Measurements from ENCODE around the gene PIGC. TPM values are rescaled to one million over a fixed set of nuclear protein-coding genes. Genes with fewer than 3 reads are reported as not detected.

PIGC gene
- total and polyA plus RNA-seq, 5 donors from 2014 or later: 22.6 to 132 (median 124) TPM

DNA sequence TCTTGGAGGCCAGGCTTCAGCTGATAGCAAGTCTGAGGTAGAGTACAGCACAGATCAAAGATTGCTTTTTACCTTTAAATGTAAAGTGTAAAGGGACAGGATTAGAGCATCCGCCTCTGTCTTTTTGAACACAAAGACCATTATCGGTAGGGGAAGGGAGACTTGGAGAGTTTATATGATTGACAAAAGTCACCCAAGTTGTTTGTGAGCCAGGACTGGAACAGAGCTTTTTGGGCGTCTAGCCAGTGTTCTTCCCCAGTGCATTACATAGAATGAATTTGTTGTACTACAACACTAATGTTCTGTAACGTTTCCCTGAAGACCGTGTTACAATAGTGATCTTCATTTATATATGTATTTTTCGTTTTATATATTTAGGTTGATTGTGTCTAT lies 9.3 kb upstream of the PIGC start:
- Mint-ChIP-seq H3K36me3 (no peaks in the 10 kb centered on the region), H3K4me1 (peaks cover 11 to 26% (median 18%) of the 10 kb centered on the region in 4 donors), H3K27me3 (no peaks in the 10 kb centered on the region), H3K27ac (no peak overlapping the region), H3K4me3 (no peak overlapping the region), H3K9me3 (no peaks in the 10 kb centered on the region)
- Histone ChIP-seq H3K27me3 (ENCODE audit: control insufficient read depth, insufficient read depth, low read length) (no peaks in the 10 kb centered on the region), H3K4me3 (ENCODE audit: low read depth, low read length) (no peak overlapping the region), H3K36me3 (ENCODE audit: control insufficient read depth, insufficient read depth, low read length) (no peaks in the 10 kb centered on the region), H3K4me1 (ENCODE audit: control insufficient read depth, insufficient read depth, low read length, poor library complexity, severe bottlenecking) (peaks cover 15% of the 10 kb centered on the region), H3K9me3 (ENCODE audit: control insufficient read depth in 2 of 2, low read length in 2 of 2) (no peaks in the 10 kb centered on the region), H3K27ac (ENCODE audit: insufficient read depth, low read length, poor library complexity, severe bottlenecking) (no peak overlapping the region)
- ATAC-seq (ENCODE audit: low read depth in 2 of 2) (no peak), DNase-seq (no peak)

DNA sequence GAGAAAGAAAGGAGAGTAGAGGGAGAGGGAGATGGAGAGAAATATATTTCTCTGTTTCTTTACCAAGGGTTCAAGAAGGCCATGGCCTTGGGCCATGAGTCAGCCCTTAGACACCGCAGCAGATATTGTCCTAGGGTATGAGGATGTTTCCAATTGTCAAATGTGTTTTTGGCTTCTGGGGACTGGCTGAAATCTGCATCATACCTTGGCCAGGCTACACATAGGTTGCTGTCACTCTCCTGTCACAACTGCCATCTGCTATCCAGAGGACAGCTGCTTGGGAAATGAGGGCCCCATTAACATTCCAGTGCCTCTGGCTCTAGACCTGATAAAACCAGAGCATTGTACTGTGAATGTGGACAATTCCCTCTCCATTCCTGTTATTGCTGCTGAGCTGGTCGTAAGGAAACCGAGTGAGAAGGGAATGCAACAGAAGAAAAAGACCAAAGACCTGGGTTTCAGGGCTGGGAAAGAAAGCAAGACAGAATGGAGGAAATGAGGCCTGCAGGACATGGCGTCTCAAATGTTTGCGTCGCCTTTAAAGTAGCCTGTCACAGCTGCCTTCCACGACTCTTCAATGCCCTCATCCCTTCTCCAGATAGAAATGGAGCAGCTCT lies 8.8 kb upstream of the PIGC start:
- H3K4me3 ChIP-seq (ENCODE audit: low read depth, low read length): no peak overlapping the region
- ATAC-seq (ENCODE audit: low read depth in 2 of 2) (no peak), DNase-seq (no peak)
- no peak overlapping the region for H3K27ac ChIP-seq (ENCODE audit: insufficient read depth, low read length, poor library complexity, severe bottlenecking)
- Mint-ChIP-seq H3K27ac (peak overlapping the region in 1 of 3 donors; percentile 58), H3K9me3 (no peaks in the 10 kb centered on the region), H3K4me3 (no peak overlapping the region), H3K36me3 (no peaks in the 10 kb centered on the region), H3K4me1 (peaks cover 11 to 26% (median 18%) of the 10 kb centered on the region in 4 donors), H3K27me3 (no peaks in the 10 kb centered on the region)
- H3K27me3 ChIP-seq (ENCODE audit: control insufficient read depth, insufficient read depth, low read length): no peaks in the 10 kb centered on the region
- H3K4me1 ChIP-seq (ENCODE audit: control insufficient read depth, insufficient read depth, low read length, poor library complexity, severe bottlenecking): peaks cover 15% of the 10 kb centered on the region
- H3K9me3 ChIP-seq (ENCODE audit: control insufficient read depth in 2 of 2, low read length in 2 of 2): no peaks in the 10 kb centered on the region
- H3K36me3 ChIP-seq (ENCODE audit: control insufficient read depth, insufficient read depth, low read length): no peaks in the 10 kb centered on the region

DNA sequence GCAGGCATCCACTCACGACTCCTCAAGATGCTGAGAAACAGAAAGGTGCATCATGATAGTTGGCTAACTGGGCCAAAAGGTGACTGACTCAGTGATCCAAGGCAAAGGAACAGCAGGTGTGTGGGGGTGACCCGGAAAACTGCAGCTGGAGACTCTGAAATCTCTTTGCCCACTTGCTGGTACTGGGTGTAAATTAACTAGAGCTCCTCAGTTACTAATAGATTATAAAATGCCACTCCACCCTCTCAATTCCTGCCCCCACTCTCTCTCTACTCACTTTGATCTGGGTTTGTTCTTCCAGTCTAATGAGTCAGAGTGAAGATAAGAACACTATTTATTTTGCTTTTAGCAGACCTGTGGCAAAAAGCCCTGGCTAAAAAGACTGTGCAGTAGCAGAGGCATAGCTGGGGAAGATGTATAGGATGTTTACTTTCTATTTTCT lies 7.2 kb upstream of the PIGC start:
- peak overlapping the region in 2 of 3 donors; percentile 21 to 61 for H3K27ac Mint-ChIP-seq
- Histone ChIP-seq H3K9me3 (ENCODE audit: control insufficient read depth in 2 of 2, low read length in 2 of 2) (no peaks in the 10 kb centered on the region), H3K27ac (ENCODE audit: insufficient read depth, low read length, poor library complexity, severe bottlenecking) (peak overlapping the region; percentile 27), H3K4me1 (ENCODE audit: control insufficient read depth, insufficient read depth, low read length, poor library complexity, severe bottlenecking) (peaks cover 15% of the 10 kb centered on the region), H3K4me3 (ENCODE audit: low read depth, low read length) (no peak overlapping the region), H3K36me3 (ENCODE audit: control insufficient read depth, insufficient read depth, low read length) (no peaks in the 10 kb centered on the region), H3K27me3 (ENCODE audit: control insufficient read depth, insufficient read depth, low read length) (no peaks in the 10 kb centered on the region)
- H3K36me3 Mint-ChIP-seq: no peaks in the 10 kb centered on the region
- peaks cover 11 to 26% (median 18%) of the 10 kb centered on the region in 4 donors for H3K4me1 Mint-ChIP-seq
- DNase-seq: peak in 1 of 3 donors; percentile 63
- H3K27me3 Mint-ChIP-seq: no peaks in the 10 kb centered on the region
- no peaks in the 10 kb centered on the region for H3K9me3 Mint-ChIP-seq
- peak; percentile 46 to 60 for ATAC-seq (ENCODE audit: low read depth in 2 of 2)
- no peak overlapping the region for H3K4me3 Mint-ChIP-seq

DNA sequence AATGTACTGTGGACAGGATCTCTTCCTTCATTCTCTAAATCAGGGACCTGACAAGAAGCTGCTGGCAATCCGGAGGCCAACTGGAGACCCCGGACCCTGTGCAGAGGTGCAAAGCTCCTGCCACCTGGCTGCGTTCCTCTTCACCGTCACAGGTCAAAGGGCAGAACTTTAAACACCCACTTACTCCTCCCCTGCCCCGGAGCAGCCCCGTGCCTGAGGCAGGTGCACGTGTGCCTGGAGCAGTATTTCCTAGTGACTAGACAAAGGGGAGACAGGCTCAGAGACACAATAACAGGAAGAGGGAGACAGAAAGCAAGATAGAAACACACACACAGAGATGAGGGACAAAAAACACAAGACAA lies 6.6 kb upstream of the PIGC start:
- peak overlapping the region; percentile 27 for H3K27ac ChIP-seq (ENCODE audit: insufficient read depth, low read length, poor library complexity, severe bottlenecking)
- Mint-ChIP-seq H3K9me3 (no peaks in the 10 kb centered on the region), H3K27ac (peak overlapping the region in 1 of 3 donors; percentile 61), H3K36me3 (no peaks in the 10 kb centered on the region), H3K4me3 (no peak overlapping the region), H3K27me3 (no peaks in the 10 kb centered on the region), H3K4me1 (peaks cover 11 to 26% (median 19%) of the 10 kb centered on the region in 4 donors)
- H3K4me1 ChIP-seq (ENCODE audit: control insufficient read depth, insufficient read depth, low read length, poor library complexity, severe bottlenecking): peaks cover 15% of the 10 kb centered on the region
- H3K4me3 ChIP-seq (ENCODE audit: low read depth, low read length): no peak overlapping the region
- ATAC-seq (ENCODE audit: low read depth in 2 of 2): no peak
- no peaks in the 10 kb centered on the region for H3K9me3 ChIP-seq (ENCODE audit: control insufficient read depth in 2 of 2, low read length in 2 of 2)
- H3K36me3 ChIP-seq (ENCODE audit: control insufficient read depth, insufficient read depth, low read length): no peaks in the 10 kb centered on the region
- no peaks in the 10 kb centered on the region for H3K27me3 ChIP-seq (ENCODE audit: control insufficient read depth, insufficient read depth, low read length)
- peak in 1 of 3 donors; percentile 78 for DNase-seq

DNA sequence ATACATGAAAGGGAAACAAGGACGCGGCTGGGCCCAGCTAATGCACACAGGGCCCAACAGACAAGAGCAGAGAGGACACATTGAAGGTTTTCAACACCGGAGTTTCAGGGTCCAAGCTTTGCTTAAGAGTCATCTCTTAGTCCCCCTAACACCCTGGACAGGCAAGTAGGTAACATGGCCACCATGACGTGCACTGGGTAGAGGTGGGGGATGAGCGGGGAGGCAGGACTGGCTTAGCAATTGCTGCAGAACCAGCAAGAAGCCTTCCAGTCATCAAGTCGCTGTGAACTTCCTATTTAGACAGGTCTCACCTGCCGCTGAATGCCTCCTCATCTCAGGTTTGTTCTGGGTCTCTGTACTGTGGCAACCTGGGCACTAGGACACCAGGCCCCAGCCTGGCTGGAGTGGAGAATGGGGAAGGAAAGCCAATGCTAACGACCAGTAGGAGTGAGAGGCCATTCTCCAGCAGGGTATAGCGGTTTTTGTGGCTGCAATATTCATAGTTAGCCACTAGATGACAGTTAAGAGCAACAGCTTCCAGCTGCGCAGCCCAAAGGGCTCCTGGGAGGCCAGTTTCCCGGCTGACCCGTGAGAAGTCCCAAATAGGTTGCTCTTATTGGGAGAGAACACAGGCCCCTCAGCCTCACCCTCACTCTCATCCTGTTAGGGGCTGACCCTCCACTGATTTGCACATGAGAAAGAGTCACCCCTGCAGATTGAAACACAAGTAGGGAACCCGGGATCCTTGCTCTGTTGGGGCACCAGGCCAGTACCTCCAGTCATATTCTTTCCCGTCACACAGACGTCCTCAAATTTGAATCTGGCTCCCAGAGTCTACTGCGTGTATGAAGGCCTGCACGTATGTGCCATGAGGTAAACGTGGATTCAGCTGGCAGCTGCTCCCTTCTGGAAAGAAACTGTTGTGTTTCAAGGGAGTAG lies 6.0 kb upstream of the PIGC start:
- H3K27ac Mint-ChIP-seq: peak overlapping the region in 2 of 3 donors; percentile 61 to 62
- peak overlapping the region in 1 of 4 donors; percentile 46 for H3K4me3 Mint-ChIP-seq
- DNase-seq: peak in 2 of 3 donors; percentile 28 to 63
- Histone ChIP-seq H3K4me3 (ENCODE audit: low read depth, low read length) (peak overlapping the region; percentile 33), H3K9me3 (ENCODE audit: control insufficient read depth in 2 of 2, low read length in 2 of 2) (no peaks in the 10 kb centered on the region), H3K27me3 (ENCODE audit: control insufficient read depth, insufficient read depth, low read length) (no peaks in the 10 kb centered on the region), H3K4me1 (ENCODE audit: control insufficient read depth, insufficient read depth, low read length, poor library complexity, severe bottlenecking) (peaks cover 15% of the 10 kb centered on the region), H3K27ac (ENCODE audit: insufficient read depth, low read length, poor library complexity, severe bottlenecking) (no peak overlapping the region), H3K36me3 (ENCODE audit: control insufficient read depth, insufficient read depth, low read length) (no peaks in the 10 kb centered on the region)
- no peaks in the 10 kb centered on the region for H3K27me3 Mint-ChIP-seq
- peak; percentile 68 to 75 for ATAC-seq (ENCODE audit: low read depth in 2 of 2)
- no peaks in the 10 kb centered on the region for H3K36me3 Mint-ChIP-seq
- H3K4me1 Mint-ChIP-seq: peaks cover 11 to 32% (median 19%) of the 10 kb centered on the region in 4 donors
- H3K9me3 Mint-ChIP-seq: no peaks in the 10 kb centered on the region

DNA sequence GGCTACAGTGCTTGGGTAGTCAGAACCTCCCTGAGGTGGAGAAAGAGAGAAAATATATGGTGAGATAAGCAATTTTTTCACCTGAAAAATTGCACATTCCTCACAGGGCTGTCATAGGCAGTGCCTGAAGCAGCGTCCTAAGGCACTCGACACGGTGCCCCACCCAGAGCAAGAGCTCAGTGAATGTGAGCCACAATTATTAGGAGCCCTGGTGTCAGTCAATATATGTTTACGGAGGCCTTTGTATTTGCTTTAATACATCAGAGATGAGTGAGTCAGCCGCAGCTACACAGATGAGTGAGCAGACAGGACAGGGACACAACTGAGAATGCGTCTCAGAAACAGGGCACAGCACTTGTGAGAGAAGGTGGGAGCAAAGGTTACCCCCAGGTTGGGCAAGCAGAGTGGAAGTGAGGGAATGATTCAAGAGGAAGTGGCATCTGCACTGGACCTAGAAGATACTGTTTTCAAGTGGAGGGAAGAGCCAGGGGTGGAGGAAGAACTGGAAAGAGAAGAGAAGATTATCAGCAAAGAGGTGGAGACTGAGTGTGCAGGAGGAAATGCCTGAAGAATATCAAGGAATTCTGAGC lies 5.2 kb upstream of the PIGC start:
- Mint-ChIP-seq H3K9me3 (no peaks in the 10 kb centered on the region), H3K27ac (peak overlapping the region in 1 of 3 donors; percentile 52), H3K27me3 (no peaks in the 10 kb centered on the region), H3K36me3 (no peaks in the 10 kb centered on the region), H3K4me1 (peaks cover 14 to 38% (median 23%) of the 10 kb centered on the region in 4 donors), H3K4me3 (no peak overlapping the region)
- no peaks in the 10 kb centered on the region for H3K27me3 ChIP-seq (ENCODE audit: control insufficient read depth, insufficient read depth, low read length)
- ATAC-seq (ENCODE audit: low read depth in 2 of 2) (no peak), DNase-seq (peak in 1 of 3 donors; percentile 35)
- peaks cover 20% of the 10 kb centered on the region for H3K4me1 ChIP-seq (ENCODE audit: control insufficient read depth, insufficient read depth, low read length, poor library complexity, severe bottlenecking)
- H3K9me3 ChIP-seq (ENCODE audit: control insufficient read depth in 2 of 2, low read length in 2 of 2): no peaks in the 10 kb centered on the region
- H3K27ac ChIP-seq (ENCODE audit: insufficient read depth, low read length, poor library complexity, severe bottlenecking): no peak overlapping the region
- H3K36me3 ChIP-seq (ENCODE audit: control insufficient read depth, insufficient read depth, low read length): no peaks in the 10 kb centered on the region
- no peak overlapping the region for H3K4me3 ChIP-seq (ENCODE audit: low read depth, low read length)

DNA sequence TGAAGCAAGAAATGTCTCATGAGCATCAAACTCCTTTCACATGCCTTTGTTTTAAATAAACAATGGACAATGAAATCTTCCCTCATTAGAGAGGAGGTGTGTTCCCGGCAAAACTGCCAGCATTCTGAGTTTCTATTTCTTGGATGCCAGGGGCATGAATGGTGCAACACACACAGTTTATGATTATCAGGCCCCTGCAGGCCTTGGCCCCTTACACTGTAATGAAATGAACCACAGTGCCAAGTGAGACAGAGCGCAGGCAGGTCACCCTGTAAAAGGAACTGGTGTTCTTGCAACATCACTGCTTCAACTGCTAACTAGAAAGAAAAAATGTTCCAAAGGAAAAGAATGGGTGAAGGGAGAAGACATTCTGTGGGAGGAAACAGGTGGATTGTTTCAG lies 3.8 kb upstream of the PIGC start:
- peaks cover 28% of the 10 kb centered on the region for H3K4me1 ChIP-seq (ENCODE audit: control insufficient read depth, insufficient read depth, low read length, poor library complexity, severe bottlenecking)
- no peaks in the 10 kb centered on the region for H3K36me3 Mint-ChIP-seq
- no peaks in the 10 kb centered on the region for H3K9me3 ChIP-seq (ENCODE audit: control insufficient read depth in 2 of 2, low read length in 2 of 2)
- no peak for DNase-seq
- no peak overlapping the region for H3K4me3 ChIP-seq (ENCODE audit: low read depth, low read length)
- no peaks in the 10 kb centered on the region for H3K36me3 ChIP-seq (ENCODE audit: control insufficient read depth, insufficient read depth, low read length)
- peaks cover 20 to 50% (median 31%) of the 10 kb centered on the region in 4 donors for H3K4me1 Mint-ChIP-seq
- no peak overlapping the region for H3K4me3 Mint-ChIP-seq
- H3K9me3 Mint-ChIP-seq: no peaks in the 10 kb centered on the region
- no peak for ATAC-seq (ENCODE audit: low read depth in 2 of 2)
- no peak overlapping the region for H3K27ac Mint-ChIP-seq
- H3K27me3 Mint-ChIP-seq: no peaks in the 10 kb centered on the region
- no peaks in the 10 kb centered on the region for H3K27me3 ChIP-seq (ENCODE audit: control insufficient read depth, insufficient read depth, low read length)
- no peak overlapping the region for H3K27ac ChIP-seq (ENCODE audit: insufficient read depth, low read length, poor library complexity, severe bottlenecking)

All from CD4-positive, CD25-positive, alpha-beta regulatory T cell (primary cell).